Measurements from ENCODE around the gene RPL29. TPM values are rescaled to one million over a fixed set of nuclear protein-coding genes. Genes with fewer than 3 reads are reported as not detected.

The RPL29 gene
- total and polyA plus RNA-seq, 8 donors = 643 to 1,829 (median 1,063) TPM

- FAIRE-seq = no peak
- H3K4me1 ChIP-seq = peaks cover 4 to 11% (median 6%) of the 10 kb centered on the region in 3 donors
- intact Hi-C loops (cut with DNase I) = no loop called here
- H3K9me3 ChIP-seq = no peaks in the 10 kb centered on the region
- H3K27ac ChIP-seq = no peak overlapping the region
- no peak overlapping the region for H3K4me3 ChIP-seq
- H3K36me3 ChIP-seq = no peaks in the 10 kb centered on the region
- DNase-seq = no peak
- no peaks in the 10 kb centered on the region for H3K27me3 ChIP-seq
- no peak for ATAC-seq
- TF ChIP-seq CTCF (IDR thresholded peaks at IDR 0.05) = no peak
- 49 to 69% methylated on average over 4 of the region's 4 CpGs for WGBS, 2 donors
These were observed 11.6 kb upstream of the RPL29 start for GRCh38 chr3:52007291-52007690.

- H3K27me3 ChIP-seq = no peaks in the 10 kb centered on the region
- intact Hi-C loops (cut with DNase I) = no loop called here
- H3K9me3 ChIP-seq = no peaks in the 10 kb centered on the region
- TF ChIP-seq CTCF (IDR thresholded peaks at IDR 0.05) = no peak
- no peak overlapping the region for H3K4me3 ChIP-seq
- no peak overlapping the region for H3K27ac ChIP-seq
- no peaks in the 10 kb centered on the region for H3K36me3 ChIP-seq
- peaks cover 4 to 11% (median 6%) of the 10 kb centered on the region in 3 donors for H3K4me1 ChIP-seq
- DNase-seq (no peak), ATAC-seq (no peak), FAIRE-seq (no peak)
- WGBS, 2 donors = 66 to 78% methylated on average over 6 of the region's 6 CpGs
These were observed 11.1 kb upstream of the RPL29 start for GRCh38 chr3:52006820-52007133.

- Histone ChIP-seq H3K27ac (peak overlapping the region in 3 of 4 donors; percentile 2 to 17 (median 13)), H3K9me3 (no peaks in the 10 kb centered on the region), H3K36me3 (no peaks in the 10 kb centered on the region), H3K4me3 (peak overlapping the region in 1 of 4 donors; percentile 9), H3K27me3 (no peaks in the 10 kb centered on the region), H3K4me1 (peaks cover 4 to 11% (median 6%) of the 10 kb centered on the region in 3 donors)
- FAIRE-seq = no peak
- intact Hi-C loops (cut with DNase I) = no loop called here
- 56 to 64% methylated on average over 8 of the region's 8 CpGs for WGBS, 2 donors
- peak in 3 of 4 donors; percentile 3 to 21 (median 18) for ATAC-seq
- no peak for DNase-seq
- no peak for TF ChIP-seq CTCF (IDR thresholded peaks at IDR 0.05)
These were observed 10.5 kb upstream of the RPL29 start for GRCh38 chr3:52006017-52006819.

GRCh38 chr3:52005571-52005986, 9.9 kb upstream of the RPL29 start:
- intact Hi-C loops (cut with DNase I) = no loop called here
- Histone ChIP-seq H3K9me3 (no peaks in the 10 kb centered on the region), H3K27ac (peak overlapping the region in 3 of 4 donors; percentile 2 to 17 (median 13)), H3K27me3 (no peaks in the 10 kb centered on the region), H3K36me3 (no peaks in the 10 kb centered on the region), H3K4me1 (peaks cover 4 to 11% (median 6%) of the 10 kb centered on the region in 3 donors), H3K4me3 (peak overlapping the region in 1 of 4 donors; percentile 9)
- FAIRE-seq (no peak), ATAC-seq (peak; percentile 84 to 89 (median 86)), DNase-seq (peak; percentile 61 to 90 (median 74))
- 3 to 4% methylated on average over 13 to 15 of the region's 15 CpGs for WGBS, 2 donors
- no peak for TF ChIP-seq CTCF (IDR thresholded peaks at IDR 0.05)

DNA sequence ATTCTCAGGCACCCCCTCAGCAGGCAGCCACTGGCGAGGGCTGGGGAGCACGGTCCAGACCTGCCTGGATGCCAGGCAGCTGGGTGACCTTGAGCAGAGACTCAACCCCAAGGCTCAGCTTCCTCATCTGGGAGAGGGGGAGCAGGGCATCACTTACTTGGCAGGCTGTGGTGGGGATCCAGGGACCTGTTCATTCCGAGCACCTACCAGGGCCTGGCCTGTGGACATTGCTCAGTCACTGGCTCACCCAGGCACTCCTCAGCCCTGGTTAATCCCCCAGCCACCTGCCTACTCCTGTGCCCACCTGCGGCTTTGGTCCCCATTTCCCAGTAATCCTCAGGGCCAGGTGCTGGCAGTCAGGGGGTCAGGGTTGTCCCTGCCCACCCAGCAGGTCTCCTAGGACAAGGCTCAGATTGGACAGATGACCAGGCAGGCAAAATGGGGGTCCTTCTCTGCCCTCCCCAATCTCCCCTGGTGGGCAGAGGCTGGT, 9.3 kb upstream of the RPL29 start:
- peak in 2 of 4 donors; percentile 3 to 9 for ATAC-seq

More for the DNA sequence above, 9.3 kb upstream of the RPL29 start:
- DNase-seq (no peak), FAIRE-seq (no peak)
- H3K27me3 ChIP-seq = no peaks in the 10 kb centered on the region
- TF ChIP-seq CTCF (IDR thresholded peaks at IDR 0.05) = no peak
- no peaks in the 10 kb centered on the region for H3K9me3 ChIP-seq
- WGBS, 2 donors = 70 to 75% methylated on average over 4 of the region's 4 CpGs
- H3K36me3 ChIP-seq = no peaks in the 10 kb centered on the region
- peaks cover 4 to 11% (median 6%) of the 10 kb centered on the region in 3 donors for H3K4me1 ChIP-seq
- H3K4me3 ChIP-seq = no peak overlapping the region
- peak overlapping the region in 2 of 4 donors; percentile 2 to 17 for H3K27ac ChIP-seq
- intact Hi-C loops (cut with DNase I) = loop anchor here (5.0 kb wide), 2 partner anchors 122 to 137 kb away; no protein-coding TSS in a partner anchor
